Activated T-helper 1 cell treated with Interleukin-2 at 50 U/mL for 16 hours (primary cell): ENCODE data around the gene PTPRN2.
"Not testable (repeated sequence)": the region's sequence is repeated elsewhere in the genome, so short reads cannot be mapped to it uniquely, and the experiment has no call there.

ENCODE experiments used
- DNase-seq: peaks from one replicate; pipeline ENCODE4 v3.0.0-alpha.2; 2020; ENCODE audit warnings: low read depth

The PTPRN2 gene

GRCh38 chr7:157730614-157731013 is 857.0 kb downstream of the PTPRN2 start:
- DNase-seq: no peak

DNA sequence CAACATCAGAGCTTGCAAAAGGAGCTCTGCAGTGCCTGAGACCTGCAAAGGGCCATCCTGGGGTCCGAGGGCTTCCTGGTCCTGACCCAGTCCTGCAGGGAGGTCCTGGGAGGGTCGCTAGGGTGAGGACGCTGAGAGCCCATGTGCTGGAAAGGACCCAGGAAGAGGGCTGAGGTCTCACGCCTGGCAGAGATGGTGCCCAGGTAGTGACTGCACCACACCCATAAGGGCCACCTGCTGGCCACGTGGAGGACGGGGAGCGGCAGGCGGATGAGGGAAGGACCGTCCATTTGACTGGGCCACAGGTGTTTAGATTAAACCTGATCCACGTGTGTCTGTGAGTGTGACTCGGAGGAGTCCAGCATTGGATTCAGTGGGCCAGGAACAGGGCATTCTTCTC is 858.1 kb downstream of the PTPRN2 start:
- no peak for DNase-seq

DNA sequence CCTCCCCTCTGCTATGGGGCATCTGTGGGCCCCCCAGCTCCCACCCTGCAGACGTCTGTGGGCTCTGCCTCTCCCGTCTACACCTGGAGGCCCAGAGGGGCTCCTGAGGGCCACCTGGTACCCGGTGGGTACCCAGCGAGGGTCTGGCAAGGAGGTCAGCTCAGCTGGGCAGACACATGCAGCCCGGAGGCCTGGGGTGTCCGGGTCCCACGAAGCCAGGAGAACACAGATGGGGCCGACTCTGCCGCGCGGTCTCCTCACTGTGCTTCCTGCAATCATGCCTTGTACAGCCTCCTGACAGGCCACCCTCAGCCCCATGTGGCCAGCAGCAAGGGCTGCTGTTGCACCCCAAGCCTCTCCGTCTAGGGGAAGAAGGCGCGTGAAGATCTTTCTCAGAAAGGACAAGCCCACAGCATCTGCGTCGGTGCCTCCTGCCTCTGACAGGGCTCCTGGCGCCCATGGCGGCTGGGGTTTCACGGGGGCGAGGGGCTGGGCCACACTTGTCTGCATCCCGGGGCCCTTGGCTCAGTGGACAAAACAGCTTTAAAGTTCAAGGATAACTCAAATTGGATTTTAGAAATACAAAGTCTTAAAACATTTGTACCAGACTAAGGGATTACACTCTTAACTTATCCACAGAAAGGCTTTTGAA is 859.5 kb downstream of the PTPRN2 start:
- no peak for DNase-seq

DNA sequence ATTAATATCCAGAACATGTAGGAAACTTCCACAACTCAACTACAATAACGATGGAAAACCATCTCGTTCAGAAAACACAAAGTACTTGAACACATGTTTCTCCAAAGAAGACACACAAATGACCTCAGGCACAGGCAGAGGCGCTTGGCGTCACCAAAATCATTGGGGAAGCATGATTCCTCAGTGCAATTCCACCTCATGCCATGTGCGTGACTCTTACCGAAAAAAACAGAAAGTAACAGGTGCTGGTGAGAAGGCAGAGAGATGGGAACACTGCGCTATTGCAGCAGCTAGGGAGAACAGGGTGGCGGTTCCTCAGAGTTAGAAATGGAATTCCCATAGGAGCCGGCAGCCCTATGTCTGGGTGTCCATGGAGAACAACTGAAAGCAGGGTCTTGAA is 860.9 kb downstream of the PTPRN2 start:
- no peak for DNase-seq

DNA sequence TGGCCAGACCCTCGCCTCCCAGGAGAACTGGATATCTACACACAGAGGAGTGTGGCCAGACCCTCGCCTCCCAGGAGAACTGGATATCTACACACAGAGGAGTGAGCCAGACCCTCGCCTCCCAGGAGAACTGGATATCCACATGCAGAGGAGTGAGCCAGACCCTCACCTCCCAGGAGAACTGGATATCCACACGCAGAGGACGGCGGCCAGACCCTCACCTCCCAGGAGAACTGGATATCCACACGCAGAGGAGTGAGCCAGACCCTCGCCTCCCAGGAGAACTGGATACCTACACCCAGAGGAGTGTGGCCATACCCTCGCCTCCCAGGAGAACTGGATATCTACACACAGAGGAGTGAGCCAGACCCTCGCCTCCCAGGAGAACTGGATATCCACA is 862.3 kb downstream of the PTPRN2 start:
- DNase-seq: not testable (repeated sequence)

DNA sequence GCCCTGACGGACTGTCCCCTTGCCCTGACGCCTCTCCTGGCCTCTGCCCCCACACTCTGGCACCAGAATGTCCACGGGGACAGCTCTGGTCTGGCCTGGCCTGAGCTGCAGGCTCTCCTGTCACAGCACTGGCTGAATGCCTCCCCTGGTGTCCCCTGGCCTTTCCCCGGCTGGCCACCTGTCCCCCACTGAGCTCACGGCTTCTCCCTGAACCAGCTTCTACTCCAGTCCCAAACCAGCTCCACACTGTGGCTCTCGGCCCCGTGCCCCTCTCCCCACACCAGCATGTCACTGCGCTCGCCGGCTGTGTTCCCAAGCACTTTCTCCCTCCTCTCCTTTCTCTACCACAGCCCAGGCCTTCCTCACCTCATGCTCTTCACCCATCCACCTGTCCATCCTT is 864.4 kb downstream of the PTPRN2 start:
- no peak for DNase-seq

- DNase-seq: no peak
Observed at GRCh38 chr7:157722137-157723060, 865.2 kb downstream of the PTPRN2 start.

DNA sequence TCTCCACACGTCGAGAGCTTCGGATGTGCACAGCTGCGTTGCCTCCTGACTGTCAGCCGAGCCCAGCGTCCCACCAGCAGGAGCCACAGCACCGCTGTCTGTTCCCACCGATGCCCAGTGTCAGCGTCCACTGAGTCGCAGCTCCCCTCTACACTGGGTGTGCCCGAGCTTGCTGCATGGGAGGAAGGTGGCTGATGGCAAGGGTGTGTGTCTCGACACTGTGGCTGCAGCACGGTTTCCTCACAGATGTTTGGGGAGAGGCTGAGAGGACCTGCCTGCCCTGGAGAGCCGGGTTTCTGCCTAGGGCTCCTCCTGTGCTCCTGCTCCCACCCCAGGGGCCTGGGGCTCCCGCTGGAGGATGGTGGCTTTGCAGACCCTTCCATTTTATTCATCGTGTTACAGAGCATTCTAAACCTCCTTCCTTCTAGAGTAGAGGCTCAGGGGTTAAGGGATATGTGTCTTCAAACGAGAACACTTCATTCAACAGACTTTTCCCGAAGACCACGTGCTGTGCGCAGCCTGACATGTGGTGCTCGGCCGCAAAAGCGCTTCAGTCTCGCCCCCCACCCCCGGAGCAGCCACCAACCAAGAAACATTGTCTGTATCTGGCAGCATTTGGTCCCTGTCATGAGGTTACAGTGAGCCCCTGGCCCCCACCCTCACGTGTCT is 866.0 kb downstream of the PTPRN2 start:
- DNase-seq: no peak

- no peak for DNase-seq
Observed at GRCh38 chr7:157719705-157720655, 867.6 kb downstream of the PTPRN2 start.

DNA sequence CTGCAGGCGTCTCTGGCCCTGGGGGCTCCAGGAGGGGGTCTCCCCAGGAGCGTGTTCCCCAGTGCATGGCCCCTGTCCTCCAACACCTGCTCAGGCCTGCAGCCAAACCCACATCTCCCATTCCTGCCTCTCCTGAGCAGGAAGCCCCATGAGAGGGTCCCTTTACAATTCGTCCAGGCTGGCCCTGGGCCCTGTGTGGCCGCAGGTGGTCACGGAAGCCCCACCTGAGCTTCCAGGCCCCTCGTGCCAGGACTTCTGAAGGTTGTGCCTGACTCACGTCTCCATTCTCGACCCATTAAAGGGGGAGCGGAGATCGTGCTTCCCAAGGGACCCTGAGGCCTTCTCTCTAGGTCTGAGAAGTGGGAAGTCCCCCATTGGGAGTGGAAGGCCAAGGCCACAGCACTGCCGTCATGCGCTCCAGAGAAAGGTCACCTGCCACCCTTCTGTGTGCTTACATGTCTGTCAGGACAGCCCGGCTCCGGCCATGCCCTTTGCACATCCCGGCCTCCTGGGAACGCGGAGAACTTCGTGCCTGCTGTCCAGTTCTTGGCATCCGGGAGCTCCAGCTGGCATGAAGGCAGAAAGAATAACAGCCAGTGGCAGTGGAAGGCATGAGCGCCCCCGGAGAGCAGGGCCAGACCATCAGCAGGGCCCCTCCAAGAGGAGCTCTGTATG is 868.5 kb downstream of the PTPRN2 start:
- DNase-seq: no peak

DNA sequence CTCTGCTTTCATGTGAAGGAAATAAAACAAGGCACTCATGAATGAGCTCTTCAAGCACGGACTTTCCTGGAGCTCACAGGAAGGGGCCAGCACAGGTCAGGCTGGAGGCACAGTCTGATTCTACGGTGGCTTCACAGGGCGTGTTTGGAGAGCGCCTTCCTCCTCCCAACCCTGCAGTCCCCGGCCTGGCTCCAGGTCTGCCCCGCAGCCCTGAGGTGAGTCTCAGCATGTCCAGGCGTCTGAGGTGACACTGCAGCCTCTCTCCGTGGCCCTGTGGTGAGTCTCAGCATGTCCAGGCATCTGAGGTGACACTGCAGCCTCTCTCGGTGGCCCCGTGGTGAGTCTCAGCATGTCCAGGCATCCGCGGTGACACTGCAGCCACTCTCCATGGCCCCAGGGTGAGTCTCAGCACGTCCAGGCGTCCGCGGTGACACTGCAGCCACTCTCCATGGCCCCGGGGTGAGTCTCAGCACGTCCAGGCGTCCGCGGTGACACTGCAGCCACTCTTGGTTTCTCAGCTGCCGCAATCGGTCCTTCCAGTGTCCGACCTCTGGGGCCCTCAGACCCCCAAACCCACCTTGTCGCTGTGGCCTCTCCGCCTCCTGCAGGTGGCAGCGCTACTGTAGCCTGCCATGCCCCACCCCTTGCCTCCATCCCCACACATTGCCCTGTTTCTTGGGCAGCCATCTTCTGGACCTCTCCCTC is 869.2 kb downstream of the PTPRN2 start:
- no peak for DNase-seq

- no peak for DNase-seq
Observed at GRCh38 chr7:157717211-157718174, 870.1 kb downstream of the PTPRN2 start.

- no peak for DNase-seq
Observed at GRCh38 chr7:157715938-157716280, 871.7 kb downstream of the PTPRN2 start.

DNA sequence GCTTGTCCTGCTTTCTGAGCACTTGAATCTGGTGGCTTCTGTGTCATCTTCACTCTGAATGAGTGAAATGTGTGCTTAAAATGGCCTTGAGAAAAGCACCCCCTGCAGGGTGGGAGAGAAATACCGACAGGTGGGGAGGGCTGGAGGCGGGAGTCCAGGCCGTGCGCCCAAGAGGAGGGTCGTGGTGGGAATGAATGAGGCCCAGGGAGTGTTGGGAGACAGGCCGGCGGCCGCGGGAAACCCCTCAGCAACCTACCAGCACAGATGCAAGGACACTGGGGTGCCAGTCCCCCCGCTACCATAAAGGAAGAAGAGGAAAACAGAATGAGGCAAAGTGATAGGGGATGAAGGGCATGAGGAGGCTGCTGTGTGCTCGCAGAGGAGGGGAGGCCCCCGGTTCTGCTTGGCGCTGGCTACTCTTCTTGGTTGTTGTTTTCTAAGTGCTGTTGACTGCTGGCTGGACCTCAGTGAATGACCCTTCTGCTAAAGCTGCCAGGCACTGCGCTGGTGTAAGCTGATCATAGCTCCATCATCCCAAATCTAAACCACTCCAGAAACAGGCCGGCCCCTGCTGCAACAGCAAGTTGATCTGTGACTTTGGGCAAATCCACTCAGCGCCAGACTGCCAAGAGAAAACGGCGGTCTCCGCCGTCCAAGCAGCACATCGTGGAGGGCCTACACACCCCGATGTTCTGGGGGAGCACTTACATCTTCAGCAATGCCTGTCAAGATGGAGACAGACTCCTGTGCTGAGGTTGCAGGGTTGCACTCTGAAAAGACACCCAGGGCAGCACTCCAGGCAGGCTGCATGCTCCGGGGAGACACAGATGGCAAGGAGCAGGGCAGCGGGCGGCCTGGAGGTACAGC is 872.3 kb downstream of the PTPRN2 start:
- no peak for DNase-seq

DNA sequence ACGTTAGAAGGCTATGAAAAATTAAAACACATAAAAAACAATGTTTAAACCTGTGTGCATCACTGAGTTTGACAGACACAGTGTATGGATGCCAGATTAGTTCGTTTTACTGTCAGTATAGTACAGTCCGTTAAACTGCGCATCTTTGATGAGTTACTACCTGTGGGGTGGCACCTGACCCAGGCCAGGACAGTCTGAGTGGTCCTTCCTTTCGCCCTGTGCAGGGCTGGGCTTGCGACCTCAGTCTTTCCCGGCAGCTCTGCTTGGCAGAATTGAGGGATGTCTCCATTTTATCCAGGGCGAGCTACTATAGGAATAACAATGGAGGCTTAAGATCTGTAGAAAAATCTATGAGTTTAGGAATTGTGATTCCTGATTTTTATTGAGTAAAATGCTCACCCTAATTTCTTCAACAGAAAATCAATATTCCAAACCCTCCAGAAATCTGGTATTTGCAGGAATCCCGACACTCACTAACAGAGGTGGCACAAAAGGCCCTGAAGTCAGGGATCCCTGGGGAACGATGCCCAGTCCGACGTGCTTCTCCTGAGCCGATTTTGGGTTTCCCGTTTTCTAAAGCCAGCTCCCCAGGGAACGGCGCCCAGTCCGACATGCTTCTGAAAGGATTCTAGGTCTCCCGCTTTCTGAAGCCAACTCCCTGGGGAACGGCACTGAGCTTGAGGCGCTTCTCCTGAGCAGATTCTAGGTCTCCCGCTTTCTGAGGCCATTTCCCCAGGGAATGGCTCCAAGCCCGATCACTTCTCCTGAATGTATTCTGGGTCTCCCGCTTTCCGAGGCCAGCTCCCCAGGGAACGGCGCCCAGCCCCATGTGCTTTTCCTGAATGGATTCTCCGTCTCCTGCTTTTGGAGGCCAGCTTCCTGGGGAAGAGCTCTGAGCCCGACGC is 873.2 kb downstream of the PTPRN2 start:
- DNase-seq: no peak

DNA sequence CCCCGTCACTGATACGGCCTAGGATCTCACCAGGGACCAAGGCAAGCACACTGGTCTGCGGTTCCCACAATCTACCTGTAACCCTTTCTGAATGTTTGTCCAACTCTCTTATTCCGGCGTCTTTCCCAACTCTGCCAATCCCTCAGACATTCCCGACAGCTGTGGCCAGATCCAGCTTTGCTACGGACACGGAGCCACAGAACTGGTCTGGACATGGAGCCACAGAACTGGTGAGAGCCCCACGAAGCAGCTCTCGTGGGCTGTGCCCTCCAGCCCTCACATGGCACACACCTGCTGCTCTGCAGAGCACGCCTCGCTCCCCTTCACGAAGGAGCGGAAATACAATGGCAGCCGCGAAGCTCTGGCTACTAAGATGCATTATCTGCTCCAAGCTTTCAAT is 874.0 kb downstream of the PTPRN2 start:
- no peak for DNase-seq

- DNase-seq: no peak
Observed at GRCh38 chr7:157712666-157713235, 874.9 kb downstream of the PTPRN2 start.
